Kidney epithelial cell (primary cell): ENCODE data around the gene S100A10. TPM values are rescaled to one million over a fixed set of nuclear protein-coding genes. Genes with fewer than 3 reads are reported as not detected.

Experiments used
- DNase-seq: peaks from one replicate; pipeline ENCODE4 v3.0.0-alpha.2; 2010; ENCODE audit warnings: low read depth
- H3K27me3 ChIP-seq: 2 replicates; pipeline ENCODE4 v1.6.0; 2011; ENCODE audit warnings: low read length; ENCODE audit not compliant: control insufficient read depth, insufficient read depth
- H3K36me3 ChIP-seq: 2 replicates; pipeline ENCODE4 v1.5.1; 2011; ENCODE audit warnings: low read length; ENCODE audit not compliant: control insufficient read depth, insufficient read depth
- H3K4me3 ChIP-seq: 2 replicates; pipeline ENCODE4 v1.5.1; 2011; ENCODE audit warnings: low read depth, mild to moderate bottlenecking, control low read depth, low read length
- CTCF ChIP-seq: IDR thresholded peaks from 2 replicates; pipeline ENCODE4 v1.5.1; 2011; ENCODE audit warnings: mild to moderate bottlenecking, moderate library complexity, low read length, control low read depth, inconsistent platforms; ENCODE audit not compliant: insufficient read depth, poor library complexity, severe bottlenecking
- total RNA-seq: library from RNA; depleted of rRNA; stranded (reverse); fragments of >200 nt; gene quantifications from 2 replicates; pipeline ENCODE4 v1.2.3, GENCODE V29; 2015

The S100A10 gene
- total RNA-seq, 1 donor from 2014 or later: 230 TPM

- no peak for DNase-seq
- Histone ChIP-seq H3K36me3 (no peaks in the 10 kb centered on the region), H3K4me3 (peak within 1 kb of the TSS; percentile 76), H3K27me3 (no peaks in the 10 kb centered on the region)
- TF ChIP-seq CTCF: no peak
These were observed 42.9 kb upstream of the S100A10 start, which contains the start of gene S100A11 for GRCh38 chr1:152036267-152037216. S100A11 (minus strand) TSS chr1:152037004; CDS start chr1:152036915, 89 bp downstream.

- no peak for TF ChIP-seq CTCF
- no peaks in the 10 kb centered on the region for H3K27me3 ChIP-seq
- peak overlapping the region; percentile 76 for H3K4me3 ChIP-seq
- H3K36me3 ChIP-seq: no peaks in the 10 kb centered on the region
- DNase-seq: no peak
These were observed 42.0 kb upstream of the S100A10 start for GRCh38 chr1:152035539-152036266.

- TF ChIP-seq CTCF: peak; percentile 82
These were observed 41.2 kb upstream of the S100A10 start for GRCh38 chr1:152034654-152035538.

GRCh38 chr1:152034324-152034653, 40.6 kb upstream of the S100A10 start:
- DNase-seq: no peak
- no peaks in the 10 kb centered on the region for H3K27me3 ChIP-seq

More at GRCh38 chr1:152034654-152035538, 41.2 kb upstream of the S100A10 start:
- DNase-seq: no peak
- H3K4me3 ChIP-seq: peak overlapping the region; percentile 76
- no peaks in the 10 kb centered on the region for H3K36me3 ChIP-seq
- no peaks in the 10 kb centered on the region for H3K27me3 ChIP-seq

More at GRCh38 chr1:152034324-152034653, 40.6 kb upstream of the S100A10 start:
- TF ChIP-seq CTCF: no peak
- Histone ChIP-seq H3K36me3 (no peaks in the 10 kb centered on the region), H3K4me3 (peak overlapping the region; percentile 76)
